C1 segment of cervical spinal cord (tissue), 14 donors: ENCODE measurements around the gene HOXA11.

Experiments
- DNase-seq, 14 donors: peaks; one replicate each; lab custom pipeline; 2025; lab: John Stamatoyannopoulos, UW

The HOXA11 gene

GRCh38 chr7:27193335-27194001 is 8.4 kb upstream of the HOXA11 start:
- DNase-seq, result no peak

GRCh38 chr7:27192546-27193334 is 7.7 kb upstream of the HOXA11 start:
- no peak for DNase-seq

- DNase-seq, result no peak
These were observed 7.0 kb upstream of the HOXA11 start for GRCh38 chr7:27191833-27192545.

GRCh38 chr7:27191161-27191731 is 6.2 kb upstream of the HOXA11 start:
- DNase-seq, result no peak

GRCh38 chr7:27189997-27190748 is 5.1 kb upstream of the HOXA11 start:
- no peak for DNase-seq

- no peak for DNase-seq
These were observed 4.4 kb upstream of the HOXA11 start for GRCh38 chr7:27189295-27189996.

- DNase-seq, result no peak
These were observed 3.6 kb upstream of the HOXA11 start for GRCh38 chr7:27188386-27189294.

- DNase-seq, result no peak
These were observed 2.7 kb upstream of the HOXA11 start for GRCh38 chr7:27187475-27188385.

GRCh38 chr7:27186668-27187474 is 1.8 kb upstream of the HOXA11 start:
- no peak for DNase-seq

GRCh38 chr7:27185854-27186667 is 1.0 kb upstream of the HOXA11 start:
- DNase-seq, result no peak

GRCh38 chr7:27184337-27185012 is 557 bp downstream of the HOXA11 start:
- DNase-seq, result no peak

GRCh38 chr7:27183682-27184336 is 1.2 kb downstream of the HOXA11 start:
- no peak for DNase-seq

- DNase-seq, result no peak
These were observed 2.0 kb downstream of the HOXA11 start for GRCh38 chr7:27182861-27183681.

GRCh38 chr7:27182285-27182841 is 2.7 kb downstream of the HOXA11 start:
- no peak for DNase-seq
